Measurements from ENCODE around the gene ZNF775. TPM values are rescaled to one million over a fixed set of nuclear protein-coding genes. Genes with fewer than 3 reads are reported as not detected.

ZNF775 gene
- total RNA-seq, 1 experiment from 2014 or later = 3.7 TPM

DNA sequence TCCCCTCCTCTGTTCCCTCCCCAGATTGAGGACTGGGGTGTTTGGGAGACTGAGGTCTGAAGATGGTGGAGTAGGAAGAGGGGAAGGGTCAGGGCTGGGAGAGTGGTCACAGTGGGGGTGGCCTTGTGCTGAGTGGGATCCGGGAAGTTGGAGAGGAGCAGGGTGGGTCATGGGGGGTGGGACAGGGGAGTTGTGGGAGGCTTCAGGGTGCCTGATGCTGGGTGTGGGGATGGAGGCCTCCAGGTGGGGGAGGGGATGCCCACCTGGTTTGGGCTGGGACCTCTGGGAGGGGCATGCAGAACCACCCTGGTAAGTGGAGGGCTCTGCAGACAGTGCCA lies 2.6 kb downstream of the ZNF775 start:
- BruUV-seq (replicated peaks) = no TSS peak
- Histone ChIP-seq H3K27ac (ENCODE audit: low read length) (no peak overlapping the region), H3K9ac (ENCODE audit: low read length) (no peak overlapping the region), H2AFZ (ENCODE audit: low read length) (no peak overlapping the region), H3K27me3 (ENCODE audit: low read length) (no peaks in the 10 kb centered on the region), H3K4me3 (ENCODE audit: low read length) (no peak overlapping the region), H3K4me2 (ENCODE audit: low read length) (no peak overlapping the region), H3K9me3 (ENCODE audit: low read length) (no peaks in the 10 kb centered on the region), H3K4me1 (ENCODE audit: insufficient read depth, low read length) (peaks cover 18% of the 10 kb centered on the region), H3K36me3 (ENCODE audit: low read depth, low read length) (no peaks in the 10 kb centered on the region), H4K20me1 (ENCODE audit: low read length) (no peaks in the 10 kb centered on the region), H3F3A (ENCODE audit: low read length, unreplicated experiment) (peaks cover 5% of the 10 kb centered on the region), H3K79me2 (ENCODE audit: low read length) (no peaks in the 10 kb centered on the region), H3K9me2 (replicated peaks; ENCODE audit: low read length) (no peaks in the 10 kb centered on the region)
- POLR2A ChIA-PET (ENCODE audit: unreplicated experiment) = no interaction called here
- intact Hi-C loops (cut with micrococcal nuclease) = no loop called here
- DNase-seq (no peak), ATAC-seq (no peak)
- TF ChIP-seq EZH2phosphoT487 (IDR thresholded peaks at IDR 0.05; ENCODE audit: borderline replicate concordance, low read length) (no peak), EZH2 (IDR thresholded peaks at IDR 0.05; ENCODE audit: low read length, unreplicated experiment) (no peak)
- TF ChIP-seq, protein P1, sequence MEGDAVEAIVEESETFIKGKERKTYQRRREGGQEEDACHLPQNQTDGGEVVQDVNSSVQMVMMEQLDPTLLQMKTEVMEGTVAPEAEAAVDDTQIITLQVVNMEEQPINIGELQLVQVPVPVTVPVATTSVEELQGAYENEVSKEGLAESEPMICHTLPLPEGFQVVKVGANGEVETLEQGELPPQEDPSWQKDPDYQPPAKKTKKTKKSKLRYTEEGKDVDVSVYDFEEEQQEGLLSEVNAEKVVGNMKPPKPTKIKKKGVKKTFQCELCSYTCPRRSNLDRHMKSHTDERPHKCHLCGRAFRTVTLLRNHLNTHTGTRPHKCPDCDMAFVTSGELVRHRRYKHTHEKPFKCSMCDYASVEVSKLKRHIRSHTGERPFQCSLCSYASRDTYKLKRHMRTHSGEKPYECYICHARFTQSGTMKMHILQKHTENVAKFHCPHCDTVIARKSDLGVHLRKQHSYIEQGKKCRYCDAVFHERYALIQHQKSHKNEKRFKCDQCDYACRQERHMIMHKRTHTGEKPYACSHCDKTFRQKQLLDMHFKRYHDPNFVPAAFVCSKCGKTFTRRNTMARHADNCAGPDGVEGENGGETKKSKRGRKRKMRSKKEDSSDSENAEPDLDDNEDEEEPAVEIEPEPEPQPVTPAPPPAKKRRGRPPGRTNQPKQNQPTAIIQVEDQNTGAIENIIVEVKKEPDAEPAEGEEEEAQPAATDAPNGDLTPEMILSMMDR (conservative IDR thresholded peaks at IDR 0.05; ENCODE audit: low read depth, low read length) = no peak
- CTCF ChIA-PET = no interaction called here

DNA sequence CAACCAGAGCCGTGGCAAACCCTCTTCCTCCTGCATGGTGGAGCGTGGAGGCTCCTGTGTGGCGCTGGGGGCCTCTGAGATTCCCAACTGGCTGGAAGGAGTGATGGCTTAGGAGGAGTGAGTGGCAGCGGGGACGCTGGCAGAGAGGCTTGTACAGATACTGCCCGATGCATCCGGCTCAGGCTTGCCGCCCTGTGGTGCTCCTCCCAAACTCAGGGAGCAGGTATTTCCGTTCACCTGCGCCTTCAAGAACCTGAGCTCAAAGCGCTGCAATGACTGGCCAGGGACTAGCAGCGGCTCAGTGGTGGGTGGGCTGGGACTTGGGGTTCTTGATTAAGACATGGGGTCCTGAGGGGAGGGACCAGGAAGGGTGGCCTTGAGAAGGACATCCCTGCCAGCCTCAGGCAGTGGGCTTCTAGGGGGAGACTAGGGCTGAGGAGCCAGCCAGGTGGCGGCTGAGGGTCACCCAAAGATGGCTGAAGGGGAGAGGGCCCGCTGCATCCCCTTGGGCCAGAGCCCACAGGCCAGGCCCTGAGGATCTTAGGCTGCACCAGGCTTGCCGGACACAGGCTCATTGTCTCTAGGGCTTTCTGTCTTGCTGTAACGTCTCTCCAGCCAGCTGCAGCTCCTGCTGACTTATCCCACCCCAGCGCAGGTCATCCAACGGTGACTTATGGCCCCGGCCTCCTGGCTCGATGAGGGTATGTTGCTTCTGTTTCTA lies 3.2 kb downstream of the ZNF775 start:
- Histone ChIP-seq H2AFZ (ENCODE audit: low read length) (no peak overlapping the region), H3K9me2 (replicated peaks; ENCODE audit: low read length) (no peaks in the 10 kb centered on the region), H3K4me1 (ENCODE audit: insufficient read depth, low read length) (peaks cover 18% of the 10 kb centered on the region), H3K27ac (ENCODE audit: low read length) (no peak overlapping the region), H3K9ac (ENCODE audit: low read length) (no peak overlapping the region), H3F3A (ENCODE audit: low read length, unreplicated experiment) (peaks cover 3% of the 10 kb centered on the region), H4K20me1 (ENCODE audit: low read length) (no peaks in the 10 kb centered on the region), H3K27me3 (ENCODE audit: low read length) (no peaks in the 10 kb centered on the region), H3K4me3 (ENCODE audit: low read length) (no peak overlapping the region), H3K36me3 (ENCODE audit: low read depth, low read length) (no peaks in the 10 kb centered on the region), H3K4me2 (ENCODE audit: low read length) (no peak overlapping the region), H3K9me3 (ENCODE audit: low read length) (no peaks in the 10 kb centered on the region), H3K79me2 (ENCODE audit: low read length) (no peaks in the 10 kb centered on the region)
- no TSS peak for BruUV-seq (replicated peaks)
- POLR2A ChIA-PET (ENCODE audit: unreplicated experiment) = no interaction called here
- no peak for DNase-seq
- no peak for ATAC-seq
- intact Hi-C loops (cut with micrococcal nuclease) = no loop called here
- TF ChIP-seq, protein P1 (conservative IDR thresholded peaks at IDR 0.05; ENCODE audit: low read depth, low read length) = no peak
- TF ChIP-seq EZH2phosphoT487 (IDR thresholded peaks at IDR 0.05; ENCODE audit: borderline replicate concordance, low read length) = no peak
- TF ChIP-seq EZH2 (IDR thresholded peaks at IDR 0.05; ENCODE audit: low read length, unreplicated experiment) = no peak
- CTCF ChIA-PET = no interaction called here

DNA sequence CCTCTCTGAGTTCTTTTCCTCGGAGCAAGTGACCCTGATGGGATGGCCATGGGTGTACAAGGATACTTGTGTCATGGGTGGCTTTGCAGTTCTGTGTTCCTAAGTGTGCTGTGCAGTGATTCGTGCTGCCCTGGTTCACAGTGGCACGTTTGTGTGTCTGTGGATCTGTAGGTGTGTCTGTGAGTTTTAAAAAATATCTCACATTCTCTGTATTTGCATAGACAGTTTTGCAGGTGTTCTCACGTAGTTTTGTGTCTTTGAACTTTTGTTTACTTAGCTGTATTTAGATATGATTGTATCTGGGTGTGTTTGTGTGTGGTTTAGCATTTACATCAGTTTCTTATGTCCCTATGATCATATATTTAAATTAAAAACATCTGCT lies 3.7 kb downstream of the ZNF775 start:
- Histone ChIP-seq H3K9me3 (ENCODE audit: low read length) (no peaks in the 10 kb centered on the region), H3K4me3 (ENCODE audit: low read length) (no peak overlapping the region), H3K9me2 (replicated peaks; ENCODE audit: low read length) (no peaks in the 10 kb centered on the region), H3K4me2 (ENCODE audit: low read length) (no peak overlapping the region), H3K27me3 (ENCODE audit: low read length) (no peaks in the 10 kb centered on the region), H3K27ac (ENCODE audit: low read length) (no peak overlapping the region), H3K9ac (ENCODE audit: low read length) (no peak overlapping the region), H3K79me2 (ENCODE audit: low read length) (no peaks in the 10 kb centered on the region), H2AFZ (ENCODE audit: low read length) (no peak overlapping the region), H4K20me1 (ENCODE audit: low read length) (no peaks in the 10 kb centered on the region), H3F3A (ENCODE audit: low read length, unreplicated experiment) (no peaks in the 10 kb centered on the region), H3K4me1 (ENCODE audit: insufficient read depth, low read length) (peaks cover 18% of the 10 kb centered on the region), H3K36me3 (ENCODE audit: low read depth, low read length) (no peaks in the 10 kb centered on the region)
- DNase-seq (no peak), ATAC-seq (no peak)
- ChIA-PET CTCF (no interaction called here), POLR2A (ENCODE audit: unreplicated experiment) (no interaction called here)
- TF ChIP-seq, protein P1 (conservative IDR thresholded peaks at IDR 0.05; ENCODE audit: low read depth, low read length) = no peak
- BruUV-seq (replicated peaks) = no TSS peak
- intact Hi-C loops (cut with micrococcal nuclease) = no loop called here
